Dedifferentiated amniotic fluid mesenchymal stem cell (primary cell): Measurements from ENCODE around the gene ATP1B4.
"Not testable (repeated sequence)": the region's sequence is repeated elsewhere in the genome, so short reads cannot be mapped to it uniquely, and the experiment has no call there.

Source experiments
- DNase-seq: peaks from one replicate; pipeline ENCODE4 v3.0.0-alpha.2; 2016; ENCODE audit errors: extremely low spot score

Gene ATP1B4

GRCh38 chrX:120361764-120362305 lies at the start of gene ATP1B4:
Gene ATP1B4, plus strand, starts transcription at chrX:120362089. Its CDS starts 80 bp downstream, at chrX:120362169.
- no peak for DNase-seq

GRCh38 chrX:120315776-120316175 lies 46.1 kb upstream of the ATP1B4 start:
- no peak for DNase-seq

- no peak for DNase-seq
These were observed 45.2 kb upstream of the ATP1B4 start for GRCh38 chrX:120316587-120317283.

GRCh38 chrX:120318411-120318810 lies 43.5 kb upstream of the ATP1B4 start:
- DNase-seq = no peak

GRCh38 chrX:120321520-120322281 lies 40.2 kb upstream of the ATP1B4 start:
- DNase-seq = no peak

- DNase-seq = no peak
These were observed 30.8 kb upstream of the ATP1B4 start for GRCh38 chrX:120331116-120331515.

- no peak for DNase-seq
These were observed 29.5 kb upstream of the ATP1B4 start for GRCh38 chrX:120332394-120332793.

GRCh38 chrX:120334151-120334550 lies 27.7 kb upstream of the ATP1B4 start:
- no peak for DNase-seq

- DNase-seq = no peak
These were observed 27.3 kb upstream of the ATP1B4 start for GRCh38 chrX:120334603-120335002.

- DNase-seq = no peak
These were observed 26.6 kb upstream of the ATP1B4 start for GRCh38 chrX:120335289-120335688.

- DNase-seq = no peak
These were observed 25.0 kb upstream of the ATP1B4 start for GRCh38 chrX:120336899-120337298.

- DNase-seq = not testable (repeated sequence)
These were observed 17.3 kb upstream of the ATP1B4 start for GRCh38 chrX:120344566-120344965.

GRCh38 chrX:120350450-120351138 lies 11.3 kb upstream of the ATP1B4 start:
- DNase-seq = no peak

- no peak for DNase-seq
These were observed 5.8 kb upstream of the ATP1B4 start for GRCh38 chrX:120356084-120356483.

- DNase-seq = no peak
These were observed 4.7 kb upstream of the ATP1B4 start for GRCh38 chrX:120357186-120357585.

GRCh38 chrX:120358737-120359456 lies 3.0 kb upstream of the ATP1B4 start:
- no peak for DNase-seq

- no peak for DNase-seq
These were observed 3.4 kb downstream of the ATP1B4 start for GRCh38 chrX:120365320-120365719.

- no peak for DNase-seq
These were observed 4.1 kb downstream of the ATP1B4 start for GRCh38 chrX:120365968-120366367.

GRCh38 chrX:120366794-120367193 lies 4.9 kb downstream of the ATP1B4 start:
- DNase-seq = no peak

GRCh38 chrX:120367402-120368109 lies 5.7 kb downstream of the ATP1B4 start:
- no peak for DNase-seq
